CD14-positive monocyte (primary cell): Measurements from ENCODE around the gene NUS1. TPM values are rescaled to one million over a fixed set of nuclear protein-coding genes. Genes with fewer than 3 reads are reported as not detected.

ENCODE experiments used
- DNase-seq, 3 donors: peaks; one replicate each; pipeline ENCODE4 v3.0.0-alpha.2; 2011 to 2022
- H2AFZ ChIP-seq: 2 replicates; pipeline ENCODE4 v1.6.0; 2012; ENCODE audit warnings: mild to moderate bottlenecking, low read depth, low read length, inconsistent platforms; ENCODE audit not compliant: insufficient read depth, poor library complexity, severe bottlenecking
- H3K27ac ChIP-seq, 2 donors: 1 replicate in 1 of 2; 2 replicates in 1 of 2; pipeline ENCODE4 v1.5.1; 2012 to 2013; ENCODE audit warnings: low read length in 2 of 2, control low read depth in 1 of 2, inconsistent platforms in 1 of 2, low read depth in 1 of 2, mild to moderate bottlenecking in 1 of 2
- H3K27me3 ChIP-seq, 2 donors: one replicate each; pipeline versions ENCODE4 v1.6.0 to v1.6.1; 2011 to 2013; ENCODE audit warnings: low read length in 2 of 2; ENCODE audit not compliant: control insufficient read depth in 2 of 2, insufficient read depth in 2 of 2
- H3K36me3 ChIP-seq, 2 donors: replicated peaks in 1 of 2; 1 replicate in 1 of 2; 2 replicates in 1 of 2; pipeline versions ENCODE4 v1.5.1 to v1.6.1; 2012 to 2013; ENCODE audit warnings: low read length in 2 of 2, control low read depth in 1 of 2, inconsistent platforms in 1 of 2, mild to moderate bottlenecking in 1 of 2; ENCODE audit not compliant: insufficient read depth in 2 of 2, control insufficient read depth in 1 of 2
- H3K4me1 ChIP-seq, 2 donors: 1 replicate in 1 of 2; 2 replicates in 1 of 2; pipeline versions ENCODE4 v1.5.1 to v1.6.1; 2012 to 2013; ENCODE audit warnings: low read length in 2 of 2, control low read depth in 1 of 2, inconsistent platforms in 1 of 2, mild to moderate bottlenecking in 1 of 2, moderate library complexity in 1 of 2; ENCODE audit not compliant: insufficient read depth in 2 of 2, control insufficient read depth in 1 of 2
- H3K4me2 ChIP-seq: replicated peaks from 2 replicates; pipeline ENCODE3; 2012; ENCODE audit warnings: low read length, moderate library complexity, mild to moderate bottlenecking; ENCODE audit not compliant: poor library complexity, severe bottlenecking; ENCODE audit errors: extremely low read depth
- H3K4me3 ChIP-seq, 3 experiments: fragments of 200-600 bp in 1 of 3; sonication (generic) in 1 of 3; replicated peaks in 1 of 3; 1 replicate in 2 of 3; 2 replicates in 1 of 3; pipeline ENCODE4 v1.5.1; 2011 to 2013; ENCODE audit warnings: low read length in 3 of 3, mild to moderate bottlenecking in 3 of 3, control low read depth in 2 of 3, low read depth in 2 of 3, inconsistent platforms in 1 of 3, moderate library complexity in 1 of 3
- H3K79me2 ChIP-seq: 2 replicates; pipeline ENCODE4 v1.6.0; 2012; ENCODE audit warnings: mild to moderate bottlenecking, control low read depth, inconsistent platforms, low read length, moderate library complexity; ENCODE audit not compliant: insufficient read depth
- H3K9ac ChIP-seq: 2 replicates; pipeline ENCODE4 v1.6.0; 2017; ENCODE audit warnings: low read length, mild to moderate bottlenecking; ENCODE audit not compliant: insufficient read depth, poor library complexity, severe bottlenecking
- H3K9me3 ChIP-seq, 2 donors: replicated peaks in 1 of 2; 1 replicate in 1 of 2; 2 replicates in 1 of 2; pipeline versions ENCODE4 v1.5.1 to v1.6.1; 2012 to 2013; ENCODE audit warnings: low read length in 2 of 2, control low read depth in 1 of 2; ENCODE audit not compliant: control insufficient read depth in 1 of 2, insufficient read depth in 1 of 2
- H4K20me1 ChIP-seq: 2 replicates; pipeline ENCODE4 v1.6.0; 2012; ENCODE audit warnings: mild to moderate bottlenecking, low read length, control low read depth, moderate library complexity; ENCODE audit not compliant: insufficient read depth
- H3K27ac Mint-ChIP-seq, 7 donors: one replicate each; pipeline ENCODE4 v1.8.0; 2020; ENCODE audit warnings: mild to moderate bottlenecking in 7 of 7, mixed read lengths in 7 of 7, moderate library complexity in 6 of 7, inconsistent platforms in 2 of 7
- H3K27me3 Mint-ChIP-seq, 3 donors: one replicate each; pipeline ENCODE4 v1.8.0; 2021 to 2022; ENCODE audit warnings: low read depth in 3 of 3, mild to moderate bottlenecking in 3 of 3, mixed read lengths in 3 of 3, moderate library complexity in 3 of 3, inconsistent platforms in 1 of 3
- H3K36me3 Mint-ChIP-seq, 2 donors: one replicate each; pipeline ENCODE4 v1.8.0; 2020; ENCODE audit warnings: mixed read lengths in 2 of 2, inconsistent platforms in 1 of 2, mild to moderate bottlenecking in 1 of 2
- H3K4me1 Mint-ChIP-seq: one replicate; pipeline ENCODE4 v1.8.0; 2020; ENCODE audit warnings: mild to moderate bottlenecking, mixed read lengths
- H3K4me3 Mint-ChIP-seq, 2 donors: one replicate each; pipeline ENCODE4 v1.8.0; 2020; ENCODE audit warnings: mild to moderate bottlenecking in 2 of 2, mixed read lengths in 2 of 2, moderate library complexity in 1 of 2
- H3K9me3 Mint-ChIP-seq, 7 donors: one replicate each; pipeline ENCODE4 v1.8.0; 2020 to 2022; ENCODE audit warnings: mixed read lengths in 7 of 7, mild to moderate bottlenecking in 6 of 7, moderate library complexity in 6 of 7, inconsistent platforms in 2 of 7
- CTCF ChIP-seq: fragments of 200-600 bp; IDR thresholded peaks from one replicate; pipeline ENCODE4 v1.8.0; 2022; ENCODE audit warnings: antibody characterized with exemption, mild to moderate bottlenecking
- WGBS: methylation state at CpG from one replicate; pipeline ENCODE4 v1.1.5; 2013; ENCODE audit warnings: missing lambda C conversion rate; ENCODE audit not compliant: insufficient coverage; 5-methylcytosine and 5-hydroxymethylcytosine counted together
- intact Hi-C, 2 donors: fragments of 100-400 bp; cut with micrococcal nuclease; formaldehyde crosslinking; loops; one replicate each; pipeline versions ENCODE4 v1.15.0 to v1.15.1; 2023
- polyA plus RNA-seq, 3 donors: library from polyadenylated mRNA; depleted of rRNA in 1 of 3; unstranded in 2 of 3; stranded (reverse) in 1 of 3; fragments of 300-500 nt in 2 of 3; fragments of >200 nt in 1 of 3; fragmentation: Illumina TruSeq in 2 of 3; gene quantifications; 1 replicate in 2 of 3; 2 replicates in 1 of 3; pipeline ENCODE4 v1.2.3, GENCODE V29; 2012 to 2021

NUS1 gene
- polyA plus RNA-seq, 3 donors: 8.7 to 16.8 (median 15.6) TPM

GRCh38 chr6:117653949-117654348 is 21.3 kb upstream of the NUS1 start:
- intact Hi-C loops: no loop called here

GRCh38 chr6:117655380-117655779 is 19.9 kb upstream of the NUS1 start:
- H3K4me3 Mint-ChIP-seq: no peak overlapping the region
- no peak overlapping the region for H3K4me2 ChIP-seq

More at GRCh38 chr6:117653949-117654348, 21.3 kb upstream of the NUS1 start:
- Histone ChIP-seq H4K20me1 (no peaks in the 10 kb centered on the region), H3K4me2 (no peak overlapping the region), H3K79me2 (no peaks in the 10 kb centered on the region), H3K9me3 (no peaks in the 10 kb centered on the region), H3K4me1 (no peaks in the 10 kb centered on the region), H2AFZ (no peak overlapping the region), H3K27ac (no peak overlapping the region), H3K4me3 (no peak overlapping the region), H3K27me3 (no peaks in the 10 kb centered on the region), H3K9ac (no peak overlapping the region), H3K36me3 (no peaks in the 10 kb centered on the region)
- no peak for DNase-seq
- Mint-ChIP-seq H3K9me3 (peaks cover 0 to 6% (median 0%) of the 10 kb centered on the region in 7 donors), H3K36me3 (no peaks in the 10 kb centered on the region), H3K27ac (no peak overlapping the region), H3K4me3 (no peak overlapping the region), H3K27me3 (peaks cover 0 to 2% (median 0%) of the 10 kb centered on the region in 3 donors), H3K4me1 (no peaks in the 10 kb centered on the region)
- no CpG with 5 or more reads among the region's 2 CpGs for WGBS
- no peak for TF ChIP-seq CTCF

More at GRCh38 chr6:117655380-117655779, 19.9 kb upstream of the NUS1 start:
- Mint-ChIP-seq H3K4me1 (no peaks in the 10 kb centered on the region), H3K36me3 (no peaks in the 10 kb centered on the region), H3K27ac (no peak overlapping the region), H3K27me3 (no peaks in the 10 kb centered on the region), H3K9me3 (peaks cover 0 to 4% (median 0%) of the 10 kb centered on the region in 7 donors)
- Histone ChIP-seq H3K79me2 (no peaks in the 10 kb centered on the region), H3K9ac (no peak overlapping the region), H3K27me3 (no peaks in the 10 kb centered on the region), H4K20me1 (no peaks in the 10 kb centered on the region), H3K4me1 (no peaks in the 10 kb centered on the region), H3K4me3 (no peak overlapping the region), H3K36me3 (no peaks in the 10 kb centered on the region), H3K27ac (no peak overlapping the region), H2AFZ (no peak overlapping the region), H3K9me3 (no peaks in the 10 kb centered on the region)
- intact Hi-C loops: no loop called here
- DNase-seq: no peak
- TF ChIP-seq CTCF: no peak
- 100% methylated on average over 1 of the region's 2 CpGs for WGBS
